ENCODE data around the gene SULT1E1. TPM values are rescaled to one million over a fixed set of nuclear protein-coding genes. Genes with fewer than 3 reads are reported as not detected.

The SULT1E1 gene
- not detected for total RNA-seq

- ATAC-seq (ENCODE audit: low read depth) (no peak), DNase-seq (no peak)
- POLR2A ChIA-PET: no interaction called here
- Mint-ChIP-seq H3K9me3 (no peaks in the 10 kb centered on the region), H3K4me3 (no peak within 1 kb of the TSS), H3K27ac (no peak within 1 kb of the TSS), H3K4me1 (no peaks in the 10 kb centered on the region), H3K27me3 (no peaks in the 10 kb centered on the region), H3K36me3 (no peaks in the 10 kb centered on the region)
These were observed at the start of gene SULT1E1 for GRCh38 chr4:69860052-69860451. Gene SULT1E1, minus strand, starts transcription at chr4:69860145. Its CDS starts 2,501 bp downstream, at chr4:69857644.

- Mint-ChIP-seq H3K9me3 (no peaks in the 10 kb centered on the region), H3K27me3 (peaks cover 4% of the 10 kb centered on the region)
- DNase-seq: no peak
These were observed 49.2 kb upstream of the SULT1E1 start for GRCh38 chr4:69909195-69909594.

GRCh38 chr4:69907151-69907550, 47.2 kb upstream of the SULT1E1 start:
- DNase-seq: no peak
- Mint-ChIP-seq H3K36me3 (no peaks in the 10 kb centered on the region), H3K4me1 (no peaks in the 10 kb centered on the region), H3K27ac (no peak overlapping the region), H3K4me3 (no peak overlapping the region), H3K27me3 (peaks cover 4% of the 10 kb centered on the region), H3K9me3 (no peaks in the 10 kb centered on the region)
- POLR2A ChIA-PET: no interaction called here
- no peak for ATAC-seq (ENCODE audit: low read depth)

More at GRCh38 chr4:69909195-69909594, 49.2 kb upstream of the SULT1E1 start:
- POLR2A ChIA-PET: no interaction called here
- no peak overlapping the region for H3K4me3 Mint-ChIP-seq
- H3K27ac Mint-ChIP-seq: no peak overlapping the region
- ATAC-seq (ENCODE audit: low read depth): no peak
- no peaks in the 10 kb centered on the region for H3K36me3 Mint-ChIP-seq
- no peaks in the 10 kb centered on the region for H3K4me1 Mint-ChIP-seq

- no peaks in the 10 kb centered on the region for H3K9me3 Mint-ChIP-seq
- POLR2A ChIA-PET: no interaction called here
- DNase-seq (no peak), ATAC-seq (ENCODE audit: low read depth) (no peak)
- no peak overlapping the region for H3K27ac Mint-ChIP-seq
- peaks cover 3% of the 10 kb centered on the region for H3K27me3 Mint-ChIP-seq
- no peaks in the 10 kb centered on the region for H3K36me3 Mint-ChIP-seq
- no peak overlapping the region for H3K4me3 Mint-ChIP-seq
- no peaks in the 10 kb centered on the region for H3K4me1 Mint-ChIP-seq
These were observed 36.7 kb upstream of the SULT1E1 start for GRCh38 chr4:69896530-69897116.

- H3K27ac Mint-ChIP-seq: no peak overlapping the region
- H3K9me3 Mint-ChIP-seq: no peaks in the 10 kb centered on the region
- no peaks in the 10 kb centered on the region for H3K4me1 Mint-ChIP-seq
- H3K27me3 Mint-ChIP-seq: peaks cover 5% of the 10 kb centered on the region
- no peak for ATAC-seq (ENCODE audit: low read depth)
- H3K36me3 Mint-ChIP-seq: no peaks in the 10 kb centered on the region
- no peak for DNase-seq
- POLR2A ChIA-PET: no interaction called here
- no peak overlapping the region for H3K4me3 Mint-ChIP-seq
These were observed 34.8 kb upstream of the SULT1E1 start for GRCh38 chr4:69894721-69895120.

DNA sequence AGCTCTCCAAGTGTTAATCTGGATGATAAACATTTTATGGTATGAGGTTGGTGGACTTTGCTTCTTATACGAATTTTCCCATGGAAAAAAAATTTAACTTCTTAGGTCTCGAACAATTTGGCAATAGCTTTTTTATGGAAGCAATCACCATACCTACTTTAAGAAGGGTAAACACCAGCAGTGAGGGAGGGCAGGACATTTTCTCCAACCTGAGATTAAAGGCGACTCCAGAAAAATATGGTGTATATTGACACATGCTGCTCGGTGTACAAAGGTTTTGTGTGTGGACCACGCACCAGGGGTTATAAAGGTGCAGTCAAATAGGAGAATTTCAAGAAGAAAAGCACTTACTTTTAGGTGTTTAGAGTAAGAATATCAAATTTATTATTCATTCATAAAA, 34.2 kb upstream of the SULT1E1 start:
- peaks cover 5% of the 10 kb centered on the region for H3K27me3 Mint-ChIP-seq
- H3K36me3 Mint-ChIP-seq: no peaks in the 10 kb centered on the region
- ATAC-seq (ENCODE audit: low read depth) (no peak), DNase-seq (no peak)
- no peak overlapping the region for H3K27ac Mint-ChIP-seq
- H3K4me3 Mint-ChIP-seq: no peak overlapping the region
- H3K9me3 Mint-ChIP-seq: no peaks in the 10 kb centered on the region
- H3K4me1 Mint-ChIP-seq: no peaks in the 10 kb centered on the region
- POLR2A ChIA-PET: no interaction called here

DNA sequence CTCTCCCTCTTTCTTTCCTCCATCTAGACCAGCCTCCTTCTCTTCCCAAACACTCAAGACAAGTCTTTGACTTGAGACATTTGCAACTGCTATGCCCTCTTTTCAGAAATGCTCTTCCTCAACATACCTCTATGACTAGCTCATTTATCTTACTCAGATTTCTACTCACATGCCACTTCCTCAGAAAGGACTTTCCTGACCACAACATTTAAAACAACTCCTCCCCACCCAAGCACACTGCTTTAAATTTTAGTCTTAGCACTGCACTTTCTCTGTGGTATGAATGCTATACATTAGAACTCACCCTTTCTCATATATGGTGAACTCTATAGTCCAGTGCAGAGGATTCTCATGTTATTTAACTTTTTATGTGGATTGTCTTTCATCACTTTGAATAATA, 28.4 kb upstream of the SULT1E1 start:
- no peak overlapping the region for H3K4me3 Mint-ChIP-seq
- no peaks in the 10 kb centered on the region for H3K36me3 Mint-ChIP-seq
- peaks cover 3% of the 10 kb centered on the region for H3K4me1 Mint-ChIP-seq
- no peak overlapping the region for H3K27ac Mint-ChIP-seq
- POLR2A ChIA-PET: no interaction called here
- H3K9me3 Mint-ChIP-seq: peaks cover 3% of the 10 kb centered on the region
- peak; percentile 30 for ATAC-seq (ENCODE audit: low read depth)
- DNase-seq: no peak
- peaks cover 4% of the 10 kb centered on the region for H3K27me3 Mint-ChIP-seq

- no peak for DNase-seq
- POLR2A ChIA-PET: no interaction called here
- no peak for ATAC-seq (ENCODE audit: low read depth)
- H3K27me3 Mint-ChIP-seq: peaks cover 5% of the 10 kb centered on the region
- no peaks in the 10 kb centered on the region for H3K4me1 Mint-ChIP-seq
- no peak overlapping the region for H3K4me3 Mint-ChIP-seq
- H3K9me3 Mint-ChIP-seq: peaks cover 4% of the 10 kb centered on the region
- H3K36me3 Mint-ChIP-seq: no peaks in the 10 kb centered on the region
- H3K27ac Mint-ChIP-seq: no peak overlapping the region
These were observed 22.2 kb upstream of the SULT1E1 start for GRCh38 chr4:69882150-69882549.

GRCh38 chr4:69881173-69881773, 21.3 kb upstream of the SULT1E1 start:
- Mint-ChIP-seq H3K36me3 (no peaks in the 10 kb centered on the region), H3K4me3 (no peak overlapping the region), H3K27me3 (peaks cover 5% of the 10 kb centered on the region), H3K27ac (no peak overlapping the region), H3K4me1 (no peaks in the 10 kb centered on the region), H3K9me3 (peaks cover 4% of the 10 kb centered on the region)
- ATAC-seq (ENCODE audit: low read depth) (peak; percentile 67), DNase-seq (no peak)
- POLR2A ChIA-PET: no interaction called here

GRCh38 chr4:69878250-69878649, 18.3 kb upstream of the SULT1E1 start:
- peaks cover 3% of the 10 kb centered on the region for H3K27me3 Mint-ChIP-seq
- H3K9me3 Mint-ChIP-seq: peaks cover under 1% of the 10 kb centered on the region
- H3K27ac Mint-ChIP-seq: no peak overlapping the region
- H3K36me3 Mint-ChIP-seq: no peaks in the 10 kb centered on the region
- no peak overlapping the region for H3K4me3 Mint-ChIP-seq
- no peaks in the 10 kb centered on the region for H3K4me1 Mint-ChIP-seq
- DNase-seq (no peak), ATAC-seq (ENCODE audit: low read depth) (no peak)
- POLR2A ChIA-PET: no interaction called here

DNA sequence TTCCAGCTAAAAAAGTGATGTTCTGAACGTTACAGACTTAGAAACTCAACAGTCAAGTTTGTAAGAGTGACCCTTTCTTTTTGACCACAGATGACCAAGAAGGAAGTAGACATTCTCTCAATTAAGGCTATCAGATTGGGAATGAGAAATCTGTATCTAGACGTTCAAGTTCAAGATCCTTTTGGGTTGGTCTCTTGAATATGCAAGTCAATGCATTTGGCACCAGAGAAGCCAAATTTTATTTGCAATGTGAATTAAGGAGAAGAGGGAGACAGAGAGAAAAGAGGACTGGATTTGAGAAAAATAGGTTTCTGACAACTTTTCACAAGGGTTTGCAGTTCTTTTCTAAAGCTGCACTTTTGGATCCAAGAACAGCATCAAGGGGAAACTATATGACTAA, 17.5 kb upstream of the SULT1E1 start:
- Mint-ChIP-seq H3K36me3 (no peaks in the 10 kb centered on the region), H3K4me1 (no peaks in the 10 kb centered on the region), H3K27ac (no peak overlapping the region), H3K4me3 (no peak overlapping the region), H3K27me3 (peaks cover 3% of the 10 kb centered on the region), H3K9me3 (no peaks in the 10 kb centered on the region)
- no peak for ATAC-seq (ENCODE audit: low read depth)
- POLR2A ChIA-PET: no interaction called here
- no peak for DNase-seq

DNA sequence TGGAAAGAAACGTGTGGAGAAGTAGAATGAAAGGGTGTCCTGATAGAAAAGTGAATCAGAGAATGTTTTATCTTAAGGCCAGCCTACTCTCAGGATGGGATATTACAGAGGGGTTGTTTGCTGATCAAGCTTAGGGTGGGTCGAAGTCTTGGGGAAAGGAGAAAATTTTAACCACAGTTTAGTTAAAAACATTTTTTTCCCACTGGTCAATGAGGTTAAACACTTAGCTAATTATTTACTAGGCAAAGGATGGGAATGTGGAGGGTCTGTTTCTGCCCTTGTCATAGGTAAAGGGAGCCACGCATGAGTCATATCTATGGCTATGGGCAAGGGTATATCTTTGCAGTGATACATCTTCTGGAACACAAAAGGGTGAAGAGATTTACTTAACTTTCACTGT, 16.1 kb upstream of the SULT1E1 start:
- POLR2A ChIA-PET: no interaction called here
- Mint-ChIP-seq H3K4me3 (no peak overlapping the region), H3K9me3 (peaks cover 2% of the 10 kb centered on the region), H3K36me3 (no peaks in the 10 kb centered on the region), H3K4me1 (no peaks in the 10 kb centered on the region), H3K27ac (no peak overlapping the region), H3K27me3 (peaks cover 3% of the 10 kb centered on the region)
- ATAC-seq (ENCODE audit: low read depth): no peak
- DNase-seq: no peak

- Mint-ChIP-seq H3K36me3 (no peaks in the 10 kb centered on the region), H3K27ac (no peak overlapping the region), H3K4me1 (no peaks in the 10 kb centered on the region), H3K4me3 (no peak overlapping the region), H3K9me3 (peaks cover 3% of the 10 kb centered on the region), H3K27me3 (peaks cover 3% of the 10 kb centered on the region)
- DNase-seq (no peak), ATAC-seq (ENCODE audit: low read depth) (no peak)
- POLR2A ChIA-PET: no interaction called here
These were observed 15.6 kb upstream of the SULT1E1 start for GRCh38 chr4:69875576-69875975.

DNA sequence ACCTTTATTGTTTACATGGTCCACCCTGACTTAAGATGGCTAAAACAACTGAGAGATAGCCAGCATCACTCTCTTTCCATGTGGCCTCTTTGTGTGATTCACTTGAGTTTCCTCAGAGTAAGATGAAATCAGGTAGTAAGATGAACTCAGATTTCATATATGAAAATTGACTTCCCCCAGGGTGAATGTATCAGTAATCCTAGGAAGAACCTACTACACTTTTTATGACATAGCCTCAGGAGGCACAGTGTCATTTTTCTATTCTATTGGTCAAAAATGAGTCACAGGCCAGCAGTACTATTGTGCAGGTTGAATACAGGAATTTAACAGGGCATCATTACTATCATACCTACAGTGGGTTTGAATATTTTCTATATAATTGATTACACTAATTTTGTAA, 14.6 kb upstream of the SULT1E1 start:
- no peak overlapping the region for H3K4me3 Mint-ChIP-seq
- no peaks in the 10 kb centered on the region for H3K36me3 Mint-ChIP-seq
- POLR2A ChIA-PET: no interaction called here
- H3K27ac Mint-ChIP-seq: no peak overlapping the region
- peaks cover 3% of the 10 kb centered on the region for H3K27me3 Mint-ChIP-seq
- DNase-seq (no peak), ATAC-seq (ENCODE audit: low read depth) (no peak)
- H3K4me1 Mint-ChIP-seq: no peaks in the 10 kb centered on the region
- H3K9me3 Mint-ChIP-seq: peaks cover 3% of the 10 kb centered on the region

GRCh38 chr4:69861756-69862155, 1.8 kb upstream of the SULT1E1 start:
- H3K9me3 Mint-ChIP-seq: no peaks in the 10 kb centered on the region
- H3K4me3 Mint-ChIP-seq: no peak overlapping the region
- no peaks in the 10 kb centered on the region for H3K36me3 Mint-ChIP-seq
- H3K27me3 Mint-ChIP-seq: no peaks in the 10 kb centered on the region
- DNase-seq: no peak
- no peaks in the 10 kb centered on the region for H3K4me1 Mint-ChIP-seq
- no peak overlapping the region for H3K27ac Mint-ChIP-seq
- no peak for ATAC-seq (ENCODE audit: low read depth)
- POLR2A ChIA-PET: no interaction called here
